ENCODE measurements around the gene ARMC9. TPM values are rescaled to one million over a fixed set of nuclear protein-coding genes. Genes with fewer than 3 reads are reported as not detected.

Gene ARMC9
- total RNA-seq, 1 experiment from 2014 or later = 16.4 TPM

- TF ChIP-seq ZBTB33 (IDR thresholded peaks at IDR 0.05; ENCODE audit: extremely low read depth, insufficient replicate concordance, low read length) (no peak), MAX (IDR thresholded peaks at IDR 0.05) (no peak), EZH2phosphoT487 (IDR thresholded peaks at IDR 0.05; ENCODE audit: borderline replicate concordance) (no peak), EZH2 (IDR thresholded peaks at IDR 0.05) (no peak), SP1 (IDR thresholded peaks at IDR 0.05; ENCODE audit: low read depth) (no peak), POLR2A (IDR thresholded peaks at IDR 0.05; ENCODE audit: borderline replicate concordance, extremely low read depth, insufficient read depth, insufficient read length) (no peak), ZFX (IDR thresholded peaks at IDR 0.05) (no peak), FOSL1 (IDR thresholded peaks at IDR 0.05; ENCODE audit: low read depth) (no peak), SIN3A (IDR thresholded peaks at IDR 0.05; ENCODE audit: low read depth) (no peak), POLR2AphosphoS5 (IDR thresholded peaks at IDR 0.05; ENCODE audit: low read depth, low read length) (no peak), JUND (IDR thresholded peaks at IDR 0.05) (no peak)
Measured at GRCh38 chr2:231160701-231161100, 37.7 kb upstream of the ARMC9 start (continued).

- H4K20me1 ChIP-seq (ENCODE audit: insufficient read depth) = 0 out of 2 replicates have a peak, but pooled peaks cover 4% of the 10 kb centered on the region
- no TSS peak for BruUV-seq (replicated peaks)
- ChIA-PET CTCF (no interaction called here), RAD21 (ENCODE audit: low non-redundant PET in 1 of 2, low total read pairs in 2 of 2, uncharacterized antibody in 2 of 2, unreplicated experiment in 2 of 2) (no interaction called here), POLR2A (no interaction called here)
- DNase-seq (ENCODE audit: low read depth, low spot score) = no peak
- intact Hi-C loops (cut with micrococcal nuclease) = no loop called here
- ATAC-seq = no peak
- H2AFZ ChIP-seq (ENCODE audit: low read depth, low read length, poor library complexity, severe bottlenecking) = no peak overlapping the region
- H3K9ac ChIP-seq (ENCODE audit: low read length) = no peak overlapping the region
- H3K4me3 ChIP-seq (replicated peaks in 1 of 2; ENCODE audit: low read depth in 1 of 2, low read length in 2 of 2) = no peak overlapping the region
- peaks cover 6 to 21% of the 10 kb centered on the region in 2 experiments; a peak in 3 of 4 replicates for H3K36me3 ChIP-seq (ENCODE audit: control insufficient read depth in 1 of 2, insufficient read depth in 2 of 2, low read length in 2 of 2)
- no peak overlapping the region for H3K4me2 ChIP-seq (ENCODE audit: low read length)
- peaks cover under 1% of the 10 kb centered on the region; the same call in 1 of the 2 replicates for H3K79me2 ChIP-seq (ENCODE audit: insufficient read depth, low read length)
- no peaks in the 10 kb centered on the region for H3K9me3 ChIP-seq (ENCODE audit: control insufficient read depth in 1 of 2, insufficient read depth in 1 of 2, low read depth in 1 of 2, low read length in 2 of 2)
- no peak overlapping the region for H3K27ac ChIP-seq (ENCODE audit: low read depth, low read length)
- no peak for TF ChIP-seq SIN3A (IDR thresholded peaks at IDR 0.05; ENCODE audit: low read depth)
- TF ChIP-seq MAX (IDR thresholded peaks at IDR 0.05) = no peak
- no peak for TF ChIP-seq RAD21 (IDR thresholded peaks at IDR 0.05; ENCODE audit: low read depth)
- TF ChIP-seq EGR1 (IDR thresholded peaks at IDR 0.05; ENCODE audit: low read depth) = no peak
- no peak for TF ChIP-seq EZH2phosphoT487 (IDR thresholded peaks at IDR 0.05; ENCODE audit: borderline replicate concordance)
- no peak for TF ChIP-seq CEBPB (IDR thresholded peaks at IDR 0.05; ENCODE audit: low read depth)
- TF ChIP-seq POLR2AphosphoS5 (IDR thresholded peaks at IDR 0.05; ENCODE audit: low read depth, low read length) = no peak
- TF ChIP-seq CBX3 (IDR thresholded peaks at IDR 0.05; ENCODE audit: low read depth) = no peak
- TF ChIP-seq ZNF274 (IDR thresholded peaks at IDR 0.05; ENCODE audit: low read depth, low read length) = no peak
- no peak for TF ChIP-seq ZFX (IDR thresholded peaks at IDR 0.05)
- TF ChIP-seq ZBTB33 (IDR thresholded peaks at IDR 0.05; ENCODE audit: extremely low read depth, insufficient replicate concordance, low read length) = no peak
- no peak for TF ChIP-seq POLR2A (IDR thresholded peaks at IDR 0.05; ENCODE audit: borderline replicate concordance, extremely low read depth, insufficient read depth, insufficient read length)
- no peak for TF ChIP-seq JUND (IDR thresholded peaks at IDR 0.05)
- TF ChIP-seq CTCF (IDR thresholded peaks at IDR 0.05 in 2 of 3, conservative IDR thresholded peaks at IDR 0.05 in 1 of 3; ENCODE audit: borderline replicate concordance in 1 of 3, insufficient read depth in 1 of 3, low read depth in 2 of 3, low read length in 2 of 3) = no peak
- TF ChIP-seq EZH2 (IDR thresholded peaks at IDR 0.05) = no peak
- no peaks in the 10 kb centered on the region for H3K9me2 ChIP-seq (ENCODE audit: insufficient read depth)
- no peaks in the 10 kb centered on the region for H3K27me3 ChIP-seq (ENCODE audit: insufficient read depth, low read length)
- H3K4me1 ChIP-seq (ENCODE audit: control insufficient read depth in 1 of 2, insufficient read depth in 2 of 2, low read length in 2 of 2) = peaks cover 0 to 6% of the 10 kb centered on the region in 2 experiments; a peak in 1 of 4 replicates
Measured at GRCh38 chr2:231161252-231161839, 37.1 kb upstream of the ARMC9 start.
